Activated CD4-positive, alpha-beta T cell treated with anti-CD3 and anti-CD28 coated beads for 24 hours (primary cell): Measurements from ENCODE around the gene DPEP1.
"Not testable (repeated sequence)": the region's sequence is repeated elsewhere in the genome, so short reads cannot be mapped to it uniquely, and the experiment has no call there.

Experiments
- DNase-seq, 2 donors: peaks; one replicate each; pipeline ENCODE4 v3.0.0-alpha.2; 2020; ENCODE audit warnings: low read depth in 2 of 2

DPEP1 gene

GRCh38 chr16:89577055-89577759, 36.2 kb upstream of the DPEP1 start:
- DNase-seq: no peak

GRCh38 chr16:89579351-89579750, 34.1 kb upstream of the DPEP1 start:
- no peak for DNase-seq

GRCh38 chr16:89581045-89581695, 32.3 kb upstream of the DPEP1 start:
- no peak for DNase-seq

- DNase-seq: no peak
These were observed 31.4 kb upstream of the DPEP1 start for GRCh38 chr16:89581861-89582563.

GRCh38 chr16:89582614-89583196, 30.7 kb upstream of the DPEP1 start:
- no peak for DNase-seq

GRCh38 chr16:89583197-89583894, 30.1 kb upstream of the DPEP1 start:
- no peak for DNase-seq

- no peak for DNase-seq
These were observed 29.4 kb upstream of the DPEP1 start for GRCh38 chr16:89583895-89584644.

- DNase-seq: no peak
These were observed 28.5 kb upstream of the DPEP1 start for GRCh38 chr16:89584768-89585549.

- no peak for DNase-seq
These were observed 27.2 kb upstream of the DPEP1 start for GRCh38 chr16:89586218-89586617.

- no peak for DNase-seq
These were observed 26.6 kb upstream of the DPEP1 start for GRCh38 chr16:89586853-89587252.

- not testable (repeated sequence) for DNase-seq
These were observed 25.8 kb upstream of the DPEP1 start for GRCh38 chr16:89587676-89588075.

- no peak for DNase-seq
These were observed 24.9 kb upstream of the DPEP1 start for GRCh38 chr16:89588413-89589109.

GRCh38 chr16:89589241-89589926, 24.1 kb upstream of the DPEP1 start:
- no peak for DNase-seq

- DNase-seq: no peak
These were observed 19.6 kb upstream of the DPEP1 start for GRCh38 chr16:89593841-89594240.

GRCh38 chr16:89595330-89596060, 17.9 kb upstream of the DPEP1 start:
- no peak for DNase-seq

- no peak for DNase-seq
These were observed 17.3 kb upstream of the DPEP1 start for GRCh38 chr16:89596061-89596689.

- DNase-seq: no peak
These were observed 16.3 kb upstream of the DPEP1 start for GRCh38 chr16:89596957-89597649.
